Activated naive CD8-positive, alpha-beta T cell (primary cell): ENCODE measurements around the gene MAMSTR.

Experiments used
- H3K27ac Mint-ChIP-seq: one replicate; pipeline ENCODE4 v1.8.0; 2021; ENCODE audit warnings: mixed read lengths
- H3K27me3 Mint-ChIP-seq: one replicate; pipeline ENCODE4 v1.8.0; 2021; ENCODE audit warnings: mixed read lengths
- H3K36me3 Mint-ChIP-seq: one replicate; pipeline ENCODE4 v1.8.0; 2021; ENCODE audit warnings: mixed read lengths
- H3K4me1 Mint-ChIP-seq: one replicate; pipeline ENCODE4 v1.8.0; 2021; ENCODE audit warnings: low read depth, mixed read lengths
- H3K4me3 Mint-ChIP-seq: one replicate; pipeline ENCODE4 v1.8.0; 2021; ENCODE audit warnings: mild to moderate bottlenecking, mixed read lengths
- H3K9me3 Mint-ChIP-seq: one replicate; pipeline ENCODE4 v1.8.0; 2021; ENCODE audit warnings: low read depth, mixed read lengths

The MAMSTR gene

DNA sequence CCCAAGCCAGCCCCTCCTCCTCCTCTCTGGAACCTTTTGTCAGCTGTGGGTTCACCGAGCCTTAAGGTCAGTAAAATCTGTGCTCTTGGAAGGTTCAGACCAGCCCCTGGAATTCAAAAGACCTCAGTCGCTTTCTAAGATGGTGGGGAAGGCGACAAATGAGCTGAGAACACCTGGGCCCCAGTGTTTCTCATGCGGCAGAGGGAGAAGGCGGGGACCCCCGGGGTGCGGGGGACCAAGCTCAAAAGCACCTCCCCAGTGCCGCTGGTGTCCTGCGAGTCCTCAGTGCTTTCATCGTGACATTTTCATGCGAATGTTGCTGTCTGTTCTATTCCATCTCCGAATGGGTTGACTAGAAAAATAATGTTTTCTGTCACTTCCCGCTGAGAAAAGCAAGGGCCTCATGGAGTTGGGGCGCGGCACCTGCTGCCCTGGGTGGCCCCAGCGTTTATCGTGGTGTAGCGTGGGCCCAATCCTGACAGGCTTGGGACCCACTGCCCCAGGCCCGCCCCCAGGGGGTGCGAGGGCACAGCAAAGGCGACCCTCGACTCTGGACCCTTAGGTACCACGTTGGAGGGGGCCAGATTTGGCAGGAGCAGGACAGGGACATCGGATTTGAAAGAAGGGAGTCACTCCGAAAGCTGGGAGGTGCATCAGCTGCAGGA is 46.0 kb downstream of the MAMSTR start:
- Mint-ChIP-seq H3K27me3 (no peaks in the 10 kb centered on the region), H3K4me3 (no peak overlapping the region), H3K36me3 (no peaks in the 10 kb centered on the region), H3K4me1 (peaks cover 5% of the 10 kb centered on the region), H3K27ac (no peak overlapping the region), H3K9me3 (no peaks in the 10 kb centered on the region)

DNA sequence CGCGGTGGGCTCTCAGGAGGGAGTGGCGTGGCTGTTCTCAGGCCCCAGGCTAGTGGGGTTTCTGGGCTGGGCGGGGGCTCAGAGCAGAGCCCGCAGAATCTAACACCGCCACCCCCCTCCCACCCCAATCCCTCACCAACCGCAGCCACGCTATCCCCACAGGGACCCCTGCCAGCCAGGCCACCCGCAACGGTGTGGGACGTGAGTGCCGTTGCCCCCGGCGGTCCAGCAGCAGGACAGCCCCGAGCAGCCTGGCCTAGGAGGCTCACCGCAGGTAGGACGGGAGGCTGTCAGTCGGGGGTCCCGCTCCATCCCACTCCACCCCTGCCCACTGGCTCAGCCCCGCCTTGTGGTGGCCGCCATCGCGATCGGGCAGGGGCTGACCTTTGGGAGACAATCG is 46.5 kb downstream of the MAMSTR start, which contains the start of gene NTN5:
Gene NTN5 (minus strand): TSS at position 24 of the 400 bp plus-strand sequence. CDS start 2,031 bp downstream, outside the sequence.
- H3K27me3 Mint-ChIP-seq, result no peaks in the 10 kb centered on the region
- no peaks in the 10 kb centered on the region for H3K36me3 Mint-ChIP-seq
- H3K27ac Mint-ChIP-seq, result no peak within 1 kb of the TSS
- no peaks in the 10 kb centered on the region for H3K9me3 Mint-ChIP-seq
- H3K4me3 Mint-ChIP-seq, result no peak within 1 kb of the TSS
- peaks cover 5% of the 10 kb centered on the region for H3K4me1 Mint-ChIP-seq

DNA sequence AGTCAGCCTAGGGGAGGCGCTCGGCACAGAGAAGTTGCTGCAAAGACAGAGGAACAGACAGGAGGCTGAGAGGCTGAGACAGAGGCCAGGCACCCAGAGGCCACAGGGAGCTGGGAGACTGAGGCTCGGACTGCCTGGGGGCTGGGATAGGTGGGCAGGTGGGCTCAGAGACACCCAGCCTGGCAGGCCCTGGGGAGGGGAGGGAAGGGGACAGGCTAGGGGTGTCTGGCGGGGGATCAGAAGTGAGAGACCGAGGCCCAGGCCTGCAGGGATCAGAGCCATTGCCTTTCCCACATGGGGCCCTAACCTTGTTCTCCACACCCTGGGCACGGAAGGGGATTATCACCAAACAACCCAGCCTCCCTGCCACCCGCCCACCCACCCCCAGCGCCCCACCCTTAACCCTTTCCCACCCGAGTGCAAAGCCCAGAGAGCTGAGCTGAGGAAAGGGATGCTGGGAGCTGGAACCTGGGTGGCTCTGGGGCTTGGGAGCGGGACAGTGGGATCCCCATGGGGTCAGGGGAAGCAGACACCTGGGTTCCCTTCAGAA is 48.0 kb downstream of the MAMSTR start:
- no peaks in the 10 kb centered on the region for H3K36me3 Mint-ChIP-seq
- H3K27ac Mint-ChIP-seq, result no peak overlapping the region
- H3K9me3 Mint-ChIP-seq, result no peaks in the 10 kb centered on the region

GRCh38 chr19:48670699-48671445 is 48.7 kb downstream of the MAMSTR start:
- H3K27ac Mint-ChIP-seq, result no peak overlapping the region
- H3K4me1 Mint-ChIP-seq, result peaks cover 5% of the 10 kb centered on the region
- no peak overlapping the region for H3K4me3 Mint-ChIP-seq
- H3K36me3 Mint-ChIP-seq, result no peaks in the 10 kb centered on the region
- H3K27me3 Mint-ChIP-seq, result no peaks in the 10 kb centered on the region
- H3K9me3 Mint-ChIP-seq, result no peaks in the 10 kb centered on the region

More for the DNA sequence above, 48.0 kb downstream of the MAMSTR start:
- H3K4me3 Mint-ChIP-seq, result no peak overlapping the region
- peaks cover 5% of the 10 kb centered on the region for H3K4me1 Mint-ChIP-seq
- no peaks in the 10 kb centered on the region for H3K27me3 Mint-ChIP-seq

GRCh38 chr19:48669903-48670668 is 49.4 kb downstream of the MAMSTR start:
- H3K9me3 Mint-ChIP-seq, result no peaks in the 10 kb centered on the region

DNA sequence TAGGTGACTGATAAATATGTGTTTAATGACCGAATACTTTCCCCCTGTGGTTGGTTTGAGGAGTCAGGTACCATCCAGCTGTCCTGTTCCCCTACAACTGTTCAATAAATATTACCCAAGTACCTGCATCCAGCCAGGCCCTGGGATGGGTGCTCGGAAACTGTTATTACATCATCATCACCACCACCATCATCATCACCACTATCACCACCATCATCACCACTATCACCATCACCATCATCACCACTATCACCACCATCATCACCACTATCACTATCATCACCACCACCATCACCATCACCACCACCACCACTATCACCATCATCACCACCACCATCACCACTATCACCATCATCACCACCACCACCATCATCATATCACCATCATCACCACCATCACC is 50.8 kb downstream of the MAMSTR start:
- Mint-ChIP-seq H3K9me3 (no peaks in the 10 kb centered on the region), H3K27me3 (no peaks in the 10 kb centered on the region), H3K4me1 (no peaks in the 10 kb centered on the region), H3K4me3 (no peak overlapping the region), H3K27ac (no peak overlapping the region), H3K36me3 (no peaks in the 10 kb centered on the region)

More at GRCh38 chr19:48669903-48670668, 49.4 kb downstream of the MAMSTR start:
- Mint-ChIP-seq H3K27ac (no peak overlapping the region), H3K27me3 (no peaks in the 10 kb centered on the region), H3K36me3 (no peaks in the 10 kb centered on the region), H3K4me1 (peaks cover 1% of the 10 kb centered on the region), H3K4me3 (no peak overlapping the region)

DNA sequence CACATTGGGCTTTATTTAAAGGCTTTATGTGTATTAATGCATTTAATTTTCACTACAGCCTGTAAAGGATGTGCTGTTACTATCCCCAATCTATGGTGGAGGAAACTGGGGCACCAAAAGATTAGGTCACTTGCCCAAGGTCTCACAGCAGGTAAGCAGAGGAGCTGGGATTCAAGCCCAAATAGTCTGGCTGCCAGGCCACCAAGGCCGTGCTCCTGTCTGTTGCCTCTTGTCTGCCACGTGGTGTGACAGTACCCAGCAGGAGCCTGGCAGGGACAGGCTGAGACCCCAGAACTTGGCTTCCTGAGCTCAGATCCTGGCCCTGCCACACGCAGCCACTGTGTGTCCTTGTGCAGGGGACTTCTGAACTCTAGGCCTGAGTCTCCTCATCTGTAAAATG is 51.2 kb downstream of the MAMSTR start:
- Mint-ChIP-seq H3K4me1 (no peaks in the 10 kb centered on the region), H3K4me3 (no peak overlapping the region), H3K27me3 (no peaks in the 10 kb centered on the region), H3K27ac (no peak overlapping the region), H3K9me3 (no peaks in the 10 kb centered on the region), H3K36me3 (no peaks in the 10 kb centered on the region)

DNA sequence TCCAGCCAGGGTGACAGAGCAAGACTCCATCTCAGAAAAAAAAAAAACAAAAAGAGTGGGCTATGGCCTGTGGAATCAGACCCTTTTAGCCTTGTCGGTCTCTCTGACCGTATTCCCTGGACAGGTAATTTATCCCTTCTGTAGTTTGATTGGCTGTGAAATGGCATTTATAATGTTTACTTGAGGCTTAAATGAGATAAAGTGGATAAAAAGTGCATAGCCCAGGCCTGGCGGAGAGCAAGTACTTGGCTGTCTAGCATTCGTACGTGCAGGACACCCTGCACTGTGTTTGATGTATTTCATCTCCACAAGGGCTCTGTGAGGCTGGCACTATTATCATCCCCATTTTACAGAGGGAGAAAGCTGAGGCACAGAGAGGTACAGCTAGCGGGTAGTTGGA is 53.7 kb downstream of the MAMSTR start:
- Mint-ChIP-seq H3K36me3 (no peaks in the 10 kb centered on the region), H3K27me3 (no peaks in the 10 kb centered on the region), H3K27ac (no peak overlapping the region), H3K4me3 (no peak overlapping the region), H3K4me1 (peaks cover 5% of the 10 kb centered on the region), H3K9me3 (no peaks in the 10 kb centered on the region)

DNA sequence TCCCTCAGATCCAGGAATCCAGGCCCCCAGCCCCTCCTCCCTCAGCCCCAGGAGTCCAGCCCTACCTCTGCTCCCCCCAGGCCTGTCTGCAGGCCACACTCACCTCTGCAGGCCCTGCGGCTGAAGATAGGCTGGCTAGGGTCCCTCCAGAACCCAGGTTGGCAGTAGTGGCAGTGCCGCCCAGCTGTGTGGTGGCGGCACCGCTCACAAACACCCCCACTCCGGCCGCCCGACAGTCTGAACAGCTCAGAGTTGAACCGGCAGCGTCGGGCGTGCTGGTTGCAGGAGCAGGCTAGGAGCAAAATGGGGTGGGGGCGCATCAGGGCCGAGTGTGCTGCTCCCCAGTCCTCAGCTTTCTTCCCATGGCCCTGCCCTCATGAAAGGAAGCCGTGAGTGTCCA is 55.0 kb downstream of the MAMSTR start:
- Mint-ChIP-seq H3K4me3 (no peak overlapping the region), H3K27me3 (no peaks in the 10 kb centered on the region), H3K4me1 (peaks cover 7% of the 10 kb centered on the region), H3K36me3 (no peaks in the 10 kb centered on the region), H3K27ac (no peak overlapping the region), H3K9me3 (no peaks in the 10 kb centered on the region)

DNA sequence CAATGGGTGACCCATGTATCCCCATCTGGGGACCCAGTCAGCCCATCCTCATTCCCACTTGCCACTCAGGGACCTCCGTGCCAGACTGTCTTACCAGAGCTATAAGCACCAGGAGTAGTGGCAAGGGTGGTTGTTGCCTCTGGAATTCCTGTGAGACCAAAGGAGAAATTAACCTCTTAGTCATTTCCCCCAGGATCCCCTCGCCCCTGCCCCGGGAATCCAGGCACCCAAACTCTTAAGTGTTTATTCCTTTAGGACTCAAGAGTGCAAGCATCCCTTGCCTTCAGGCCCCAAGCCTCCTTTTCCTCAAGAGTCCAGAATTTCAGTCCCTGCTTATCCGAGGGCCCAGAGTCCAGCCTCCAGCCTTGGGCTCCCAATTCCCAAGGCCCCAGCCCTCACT is 55.9 kb downstream of the MAMSTR start:
- Mint-ChIP-seq H3K4me1 (peaks cover 7% of the 10 kb centered on the region), H3K4me3 (no peak overlapping the region), H3K9me3 (no peaks in the 10 kb centered on the region), H3K36me3 (no peaks in the 10 kb centered on the region), H3K27ac (no peak overlapping the region), H3K27me3 (no peaks in the 10 kb centered on the region)
